ENCODE results near the gene TAGLN3. TPM values are rescaled to one million over a fixed set of nuclear protein-coding genes. Genes with fewer than 3 reads are reported as not detected.

Gene TAGLN3
- total RNA-seq = 0.85 and 8.6 TPM in 2 replicates

GRCh38 chr3:111998636-111999483, at the start of gene TAGLN3:
Gene TAGLN3 (plus strand): TSS chr3:111998922. CDS start chr3:111999423, 501 bp downstream.

GRCh38 chr3:111978583-111979433, 19.9 kb upstream of the TAGLN3 start, which contains the start of gene ABHD10:
Gene ABHD10 (plus strand): TSS chr3:111979026. CDS start chr3:111979062, 36 bp downstream.

GRCh38 chr3:112034436-112034835, 35.7 kb downstream of the TAGLN3 start, which contains the start of gene TMPRSS7:
Gene TMPRSS7 (plus strand): TSS chr3:112034736. CDS start chr3:112034846, 110 bp downstream.

Other genes with a start within 250 kb of the TAGLN3 start
- gene PHLDB2, start 139.7 kb upstream of the TAGLN3 start, total RNA-seq = 61.3 and 83.2 TPM in 2 replicates
- 43.1 and 53.3 TPM in 2 replicates for gene ABHD10, start 19.9 kb upstream of the TAGLN3 start, total RNA-seq
- gene TMPRSS7, start 35.8 kb downstream of the TAGLN3 start, total RNA-seq = not detected in 2 replicates
- 7.9 and 9.3 TPM in 2 replicates for gene C3orf52, start 87.5 kb downstream of the TAGLN3 start, total RNA-seq
- not detected in 2 replicates for gene GCSAM, start 134.3 kb downstream of the TAGLN3 start, total RNA-seq